GM23248 (cell line): ENCODE data around the gene ZNF628. TPM values are rescaled to one million over a fixed set of nuclear protein-coding genes. Genes with fewer than 3 reads are reported as not detected.

Experiments
- DNase-seq: peaks from one replicate; pipeline ENCODE4 v3.0.0-alpha.2; 2015
- H2AFZ ChIP-seq: fragments of 200-600 bp; sonication (generic); 2 replicates; pipeline ENCODE4 v1.6.1; 2016; ENCODE audit warnings: antibody characterized with exemption
- H3F3A ChIP-seq: fragments of 200-600 bp; sonication (generic); 2 replicates; pipeline ENCODE4 v1.6.1; 2016; ENCODE audit warnings: mild to moderate bottlenecking, antibody characterized with exemption, mixed run types; ENCODE audit not compliant: insufficient read depth
- H3K27ac ChIP-seq: fragments of 200-600 bp; sonication (generic); 2 replicates; pipeline ENCODE4 v1.5.1; 2016; ENCODE audit warnings: mild to moderate bottlenecking
- H3K27me3 ChIP-seq: fragments of 200-600 bp; sonication (generic); replicated peaks from 2 replicates; pipeline ENCODE4 v1.6.1; 2016; ENCODE audit warnings: mild to moderate bottlenecking; ENCODE audit not compliant: insufficient read depth
- H3K36me3 ChIP-seq: fragments of 200-600 bp; sonication (generic); 2 replicates; pipeline ENCODE4 v1.6.1; 2016; ENCODE audit warnings: low read depth, mild to moderate bottlenecking
- H3K4me1 ChIP-seq: fragments of 200-600 bp; sonication (generic); 2 replicates; pipeline ENCODE4 v1.6.1; 2016; ENCODE audit warnings: mild to moderate bottlenecking; ENCODE audit not compliant: insufficient read depth
- H3K4me2 ChIP-seq: fragments of 200-600 bp; sonication (generic); one replicate; pipeline ENCODE4 v1.6.1; 2016; ENCODE audit warnings: mild to moderate bottlenecking; ENCODE audit not compliant: unreplicated experiment
- H3K4me3 ChIP-seq: fragments of 200-600 bp; sonication (generic); 2 replicates; pipeline ENCODE4 v1.5.1; 2016; ENCODE audit warnings: mild to moderate bottlenecking
- H3K79me2 ChIP-seq: fragments of 200-600 bp; sonication (generic); 2 replicates; pipeline ENCODE4 v1.6.1; 2016; ENCODE audit warnings: mild to moderate bottlenecking; ENCODE audit not compliant: insufficient read depth
- H3K9ac ChIP-seq: fragments of 200-600 bp; sonication (generic); 2 replicates; pipeline ENCODE4 v1.6.1; 2016; ENCODE audit warnings: mild to moderate bottlenecking
- H3K9me2 ChIP-seq: fragments of 200-600 bp; sonication (generic); 2 replicates; pipeline ENCODE4 v1.6.1; 2016; ENCODE audit warnings: mixed run types, mild to moderate bottlenecking, moderate library complexity; ENCODE audit not compliant: insufficient read depth
- H3K9me3 ChIP-seq: fragments of 200-600 bp; sonication (generic); one replicate; pipeline ENCODE4 v1.6.1; 2017; ENCODE audit warnings: low read depth
- H4K20me1 ChIP-seq: fragments of 200-600 bp; sonication (generic); 2 replicates; pipeline ENCODE4 v1.6.0; 2016; ENCODE audit not compliant: insufficient read depth
- EZH2 ChIP-seq: fragments of 200-600 bp; sonication (generic); IDR thresholded peaks from 2 replicates; pipeline ENCODE4 v1.6.1; 2018; ENCODE audit warnings: antibody characterized with exemption, mild to moderate bottlenecking; ENCODE audit not compliant: insufficient read depth, poor library complexity, severe bottlenecking
- EZH2phosphoT487 ChIP-seq: fragments of 200-600 bp; sonication (generic); IDR thresholded peaks from 2 replicates; pipeline ENCODE4 v1.6.1; 2018; ENCODE audit warnings: antibody characterized with exemption, moderate library complexity, mild to moderate bottlenecking, low read depth; ENCODE audit not compliant: insufficient read depth
- WGBS, 2 experiments: methylation state at CpG; one replicate each; pipeline ENCODE4 v1.1.6; 2015 to 2017; ENCODE audit warnings: low lambda C conversion rate in 2 of 2, low coverage in 1 of 2; ENCODE audit errors: missing lambda C conversion rate in 2 of 2; 5-methylcytosine and 5-hydroxymethylcytosine counted together
- in situ Hi-C: fragments of 300-500 bp; cut with MboI; formaldehyde crosslinking; loops from 2 replicates; pipeline ENCODE4 v1.15.0; 2020
- polyA plus RNA-seq: library from polyadenylated mRNA; unstranded; fragments of >200 nt; fragmentation: Nextera tagmentation; extraction: Ambion mirVana; gene quantifications from 2 replicates; pipeline ENCODE4 v1.2.1, GENCODE V29; 2016
- total RNA-seq: library from RNA; depleted of rRNA; stranded (reverse); fragments of >200 nt; shearing (Covaris generic); gene quantifications from 2 replicates; pipeline ENCODE4 v1.2.3, GENCODE V29; 2014

The ZNF628 gene
- total and polyA plus RNA-seq, 2 experiments from 2014 or later, result 1.1 to 1.7 TPM

- Histone ChIP-seq H3K4me1 (peaks cover 9% of the 10 kb centered on the region), H3K9ac (peak overlapping the region; percentile 35), H3K27me3 (no peaks in the 10 kb centered on the region), H3K9me3 (no peaks in the 10 kb centered on the region), H3K9me2 (no peaks in the 10 kb centered on the region), H3K4me3 (no peak overlapping the region), H3K4me2 (peak overlapping the region; percentile 46), H3K27ac (no peak overlapping the region), H4K20me1 (no peaks in the 10 kb centered on the region), H3K36me3 (no peaks in the 10 kb centered on the region), H2AFZ (peak overlapping the region; percentile 66), H3K79me2 (no peaks in the 10 kb centered on the region), H3F3A (no peaks in the 10 kb centered on the region)
- WGBS, 2 experiments, result 34 to 36% methylated on average over 29 of the region's 29 CpGs
- in situ Hi-C loops, result no loop called here
- DNase-seq, result peak; percentile 81
- no peak for TF ChIP-seq EZH2
- no peak for TF ChIP-seq EZH2phosphoT487
Observed at GRCh38 chr19:55467236-55468053, 9.0 kb upstream of the ZNF628 start.

DNA sequence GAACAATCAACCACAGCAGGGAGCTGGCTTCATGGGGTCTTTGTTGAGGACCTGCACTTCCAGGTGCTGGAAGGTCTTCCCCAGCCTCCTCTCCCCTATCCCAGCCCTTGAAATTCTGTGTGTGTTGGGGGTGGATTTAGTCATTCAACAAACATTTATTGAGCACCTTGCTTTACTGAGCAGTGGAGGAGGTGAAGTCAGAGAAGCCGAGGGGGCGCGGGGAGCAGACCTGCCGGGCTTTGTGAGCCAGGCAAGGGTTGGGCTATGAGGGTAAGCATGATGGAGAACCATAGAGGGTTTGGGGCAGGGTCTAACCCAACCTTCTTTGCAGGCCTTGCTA, 8.4 kb upstream of the ZNF628 start:
- no peak overlapping the region for H3K4me3 ChIP-seq
- no peaks in the 10 kb centered on the region for H3K79me2 ChIP-seq
- no peaks in the 10 kb centered on the region for H3K27me3 ChIP-seq
- H3K9ac ChIP-seq, result no peak overlapping the region
- no peaks in the 10 kb centered on the region for H3K9me3 ChIP-seq
- peak overlapping the region; percentile 66 for H2AFZ ChIP-seq
- no peak for DNase-seq
- peak overlapping the region; percentile 46 for H3K4me2 ChIP-seq
- H3K27ac ChIP-seq, result no peak overlapping the region
- no peaks in the 10 kb centered on the region for H3K36me3 ChIP-seq
- H3K4me1 ChIP-seq, result peaks cover 9% of the 10 kb centered on the region
- no peak for TF ChIP-seq EZH2
- no peak for TF ChIP-seq EZH2phosphoT487
- no peaks in the 10 kb centered on the region for H3F3A ChIP-seq
- no peaks in the 10 kb centered on the region for H3K9me2 ChIP-seq
- 6 to 11% methylated on average over 4 of the region's 4 CpGs for WGBS, 2 experiments
- no peaks in the 10 kb centered on the region for H4K20me1 ChIP-seq
- in situ Hi-C loops, result no loop called here

GRCh38 chr19:55471266-55471665, 5.2 kb upstream of the ZNF628 start:
- in situ Hi-C loops, result no loop called here
- Histone ChIP-seq H3F3A (no peaks in the 10 kb centered on the region), H3K4me3 (no peak overlapping the region), H3K79me2 (no peaks in the 10 kb centered on the region), H3K27ac (no peak overlapping the region), H3K4me1 (peaks cover 13% of the 10 kb centered on the region), H3K4me2 (no peak overlapping the region), H2AFZ (no peak overlapping the region), H3K36me3 (no peaks in the 10 kb centered on the region), H3K27me3 (no peaks in the 10 kb centered on the region), H4K20me1 (no peaks in the 10 kb centered on the region), H3K9ac (no peak overlapping the region), H3K9me3 (no peaks in the 10 kb centered on the region), H3K9me2 (no peaks in the 10 kb centered on the region)
- DNase-seq, result no peak
- 80 to 84% methylated on average over 13 of the region's 13 CpGs for WGBS, 2 experiments
- TF ChIP-seq EZH2phosphoT487 (no peak), EZH2 (no peak)

DNA sequence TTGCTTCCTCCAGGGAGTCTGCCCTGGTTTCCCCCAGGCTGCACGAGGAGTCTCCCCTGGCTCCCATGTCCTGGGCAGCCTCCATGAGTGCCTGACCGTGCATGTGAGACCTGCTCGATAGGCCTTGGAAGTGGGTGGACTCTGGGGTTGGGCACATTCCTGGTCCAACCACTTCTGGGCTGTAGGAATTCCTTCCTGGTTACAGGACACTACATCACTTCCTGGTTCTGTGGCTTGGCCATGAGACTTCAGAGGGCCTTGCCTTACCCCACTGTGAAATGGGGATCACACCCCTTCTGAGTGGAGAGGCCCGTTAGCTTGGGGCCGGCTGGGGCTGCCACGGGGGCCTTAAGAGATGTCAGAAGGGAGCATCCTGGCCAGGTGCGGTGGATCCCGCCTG, 4.0 kb upstream of the ZNF628 start:
- H3K27ac ChIP-seq, result no peak overlapping the region
- no peaks in the 10 kb centered on the region; the same call in 1 of the 2 replicates for H3F3A ChIP-seq
- peaks cover 11% of the 10 kb centered on the region for H3K4me1 ChIP-seq
- TF ChIP-seq EZH2, result no peak
- TF ChIP-seq EZH2phosphoT487, result no peak
- H3K4me2 ChIP-seq, result no peak overlapping the region
- peak; percentile 67 for DNase-seq
- no peak overlapping the region; the same call in 1 of the 2 replicates for H2AFZ ChIP-seq
- no peaks in the 10 kb centered on the region for H3K9me3 ChIP-seq
- H3K79me2 ChIP-seq, result peaks cover 3% of the 10 kb centered on the region
- WGBS, 2 experiments, result 73 to 76% methylated on average over 8 of the region's 8 CpGs
- in situ Hi-C loops, result no loop called here
- no peaks in the 10 kb centered on the region for H3K9me2 ChIP-seq
- H3K9ac ChIP-seq, result no peak overlapping the region
- no peaks in the 10 kb centered on the region for H4K20me1 ChIP-seq
- H3K36me3 ChIP-seq, result no peaks in the 10 kb centered on the region
- H3K4me3 ChIP-seq, result no peak overlapping the region
- H3K27me3 ChIP-seq, result no peaks in the 10 kb centered on the region
